Renal pelvis (tissue), 4 donors: Measurements from ENCODE around the gene CUL2. TPM values are rescaled to one million over a fixed set of nuclear protein-coding genes. Genes with fewer than 3 reads are reported as not detected.
"Not testable (repeated sequence)": the region's sequence is repeated elsewhere in the genome, so short reads cannot be mapped to it uniquely, and the experiment has no call there.

ENCODE experiments used
- DNase-seq: peaks from one replicate; pipeline ENCODE4 v3.0.0-alpha.2; 2013
- polyA plus RNA-seq, 3 donors: library from polyadenylated mRNA; unstranded; fragments of 120-200 nt; gene quantifications; one replicate each; pipeline ENCODE4 v1.2.1, GENCODE V29; 2013; ENCODE audit not compliant: insufficient read length in 3 of 3

The CUL2 gene
- polyA plus RNA-seq, 3 donors: 34.1 to 38.0 (median 37.9) TPM

DNA sequence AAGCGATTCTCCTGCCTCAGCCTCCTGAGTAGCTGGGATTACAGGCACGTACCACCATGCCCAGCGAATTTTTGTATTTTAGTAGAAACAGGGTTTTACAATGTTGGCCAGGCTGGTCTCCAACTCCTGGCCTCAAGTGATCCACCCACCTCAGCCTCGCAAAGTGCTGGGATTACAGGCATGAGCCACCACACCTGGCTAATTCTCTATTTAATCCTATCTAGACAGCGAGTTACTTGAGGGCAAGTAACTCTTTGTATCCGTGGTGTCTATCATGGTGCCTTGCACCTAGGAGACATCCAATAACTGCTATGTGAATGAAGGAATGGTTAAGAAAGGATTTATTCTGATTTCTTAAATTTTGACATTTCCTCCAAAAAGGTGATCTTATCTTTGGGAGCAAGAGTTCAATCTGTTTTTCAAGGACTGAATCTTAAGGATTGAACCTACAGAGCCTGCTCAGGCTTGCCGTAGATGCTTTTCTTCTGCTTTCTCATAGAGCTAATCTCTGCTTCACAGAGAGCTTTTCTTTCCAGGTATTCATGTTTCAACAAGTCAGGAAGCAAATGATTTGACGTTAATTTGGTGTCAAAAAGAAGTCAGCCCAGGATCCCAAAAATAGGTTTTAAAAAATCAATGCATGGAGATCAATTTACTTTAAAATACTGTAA is 101.6 kb downstream of the CUL2 start:
- no peak for DNase-seq

DNA sequence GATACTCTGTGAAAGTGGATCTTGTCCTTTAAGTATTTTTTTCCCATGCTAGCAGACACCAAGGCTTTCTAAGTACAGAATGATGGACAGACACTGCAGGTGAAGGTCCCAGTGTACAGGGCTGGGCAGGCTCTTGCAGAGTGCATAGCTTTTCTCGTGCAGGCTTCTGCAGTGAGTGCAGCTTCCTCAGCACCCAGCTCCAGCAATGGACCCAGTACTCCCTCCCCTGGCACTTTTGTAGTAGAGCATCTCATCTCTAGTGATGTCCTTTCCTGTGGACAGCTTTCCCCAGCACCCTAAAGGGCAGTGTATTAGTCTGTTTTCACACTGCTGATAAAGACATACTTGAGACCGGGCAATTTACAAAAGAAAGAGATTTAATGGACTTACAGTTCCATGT is 104.3 kb downstream of the CUL2 start:
- DNase-seq: no peak

DNA sequence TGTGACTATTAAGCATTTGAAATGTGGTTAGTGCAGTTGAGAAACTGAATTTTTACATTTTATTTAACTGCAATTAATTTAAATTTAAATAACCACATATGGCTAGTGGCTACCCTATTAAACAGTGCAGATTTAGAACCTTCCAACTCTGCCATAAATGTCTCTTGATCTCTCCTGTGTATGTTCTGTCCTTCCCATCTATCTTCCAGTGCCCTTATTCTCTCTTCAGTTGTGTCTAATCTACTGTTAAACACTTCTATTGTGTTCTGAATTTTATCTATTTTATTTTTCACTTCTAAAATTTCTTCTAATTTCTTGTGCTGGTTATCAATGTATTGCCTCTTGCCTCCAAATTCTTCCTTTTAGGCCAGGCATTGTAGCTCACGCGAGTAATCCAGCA is 105.0 kb downstream of the CUL2 start:
- no peak for DNase-seq

DNA sequence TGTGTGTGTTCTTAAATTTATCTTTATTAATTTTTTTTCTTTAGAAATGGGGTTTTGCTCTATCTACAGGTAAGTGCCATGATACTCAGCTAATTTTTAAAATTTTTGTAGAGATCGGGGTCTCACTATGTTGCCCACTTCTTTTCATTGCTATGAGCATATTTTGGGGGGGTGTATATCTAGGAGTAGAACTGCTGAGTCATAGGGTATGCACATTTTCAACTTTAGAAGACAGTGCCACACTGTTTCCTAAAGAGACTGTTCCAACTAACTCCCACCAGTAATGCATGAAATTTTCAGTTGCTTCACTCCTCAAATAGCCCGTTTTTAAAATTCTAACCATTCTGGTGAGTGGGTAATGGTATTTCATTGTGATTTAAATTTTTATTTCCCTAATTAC is 108.3 kb downstream of the CUL2 start:
- DNase-seq: no peak

DNA sequence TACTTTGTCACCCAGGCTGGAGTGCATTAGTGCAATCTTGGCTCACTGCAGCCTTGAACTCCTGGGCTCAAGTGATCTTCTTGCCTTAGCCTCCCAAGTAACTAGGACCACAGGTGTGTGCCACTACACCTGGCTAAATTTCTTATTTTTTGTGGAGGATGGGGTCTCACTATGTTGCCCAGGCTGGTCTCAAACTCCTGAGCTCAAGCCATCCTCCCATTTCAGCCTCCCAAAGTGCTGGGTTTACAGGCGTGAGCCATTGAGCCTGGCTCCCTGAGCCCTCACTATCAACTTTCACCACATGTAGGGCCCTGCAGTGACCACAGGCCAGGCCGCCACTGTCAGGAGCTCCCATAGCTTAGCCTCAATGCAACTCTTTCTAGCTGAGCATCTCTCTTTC is 110.2 kb downstream of the CUL2 start:
- no peak for DNase-seq

DNA sequence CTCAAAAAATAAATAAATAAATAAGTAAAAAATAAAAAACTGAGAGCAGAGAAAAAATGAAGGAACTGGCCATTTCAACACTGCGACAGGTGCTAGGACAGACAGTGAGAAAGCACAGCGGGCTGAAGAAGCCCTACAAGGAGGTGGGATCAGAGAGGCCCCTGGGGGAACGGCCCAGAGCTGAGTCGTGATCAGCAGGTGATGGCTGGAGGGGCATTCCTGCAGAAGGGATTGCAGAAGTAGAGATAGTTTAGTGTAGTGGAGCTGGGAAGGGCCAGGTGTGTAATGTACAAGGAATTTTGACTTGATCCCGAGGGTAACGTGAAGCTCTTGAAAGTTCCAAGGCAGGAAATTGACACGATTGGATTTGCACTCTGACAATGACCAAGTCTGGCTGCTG is 112.1 kb downstream of the CUL2 start:
- no peak for DNase-seq

DNA sequence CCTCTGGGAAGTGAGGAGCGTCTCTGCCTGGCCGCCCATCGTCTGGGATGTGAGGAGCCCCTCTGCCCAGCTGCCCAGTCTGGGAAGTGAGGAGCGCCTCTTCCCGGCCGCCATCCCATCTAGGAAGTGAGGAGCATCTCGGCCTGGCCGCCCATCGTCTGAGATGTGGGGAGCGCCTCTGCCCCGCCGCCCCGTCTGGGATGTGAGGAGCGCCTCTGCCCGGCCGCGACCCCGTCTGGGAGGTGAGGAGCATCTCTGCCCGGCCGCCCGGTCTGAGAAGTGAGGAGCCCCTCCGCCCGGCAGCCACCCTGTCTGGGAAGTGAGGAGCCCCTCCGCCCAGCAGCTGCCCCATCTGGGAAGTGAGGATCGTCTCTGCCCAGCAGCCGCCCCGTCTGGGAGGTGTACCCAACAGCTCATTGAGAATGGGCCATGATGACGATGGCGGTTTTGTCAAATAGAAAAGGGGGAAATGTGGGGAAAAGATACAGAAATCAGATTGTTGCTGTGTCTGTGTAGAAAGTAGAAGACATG is 113.7 kb downstream of the CUL2 start:
- not testable (repeated sequence) for DNase-seq

DNA sequence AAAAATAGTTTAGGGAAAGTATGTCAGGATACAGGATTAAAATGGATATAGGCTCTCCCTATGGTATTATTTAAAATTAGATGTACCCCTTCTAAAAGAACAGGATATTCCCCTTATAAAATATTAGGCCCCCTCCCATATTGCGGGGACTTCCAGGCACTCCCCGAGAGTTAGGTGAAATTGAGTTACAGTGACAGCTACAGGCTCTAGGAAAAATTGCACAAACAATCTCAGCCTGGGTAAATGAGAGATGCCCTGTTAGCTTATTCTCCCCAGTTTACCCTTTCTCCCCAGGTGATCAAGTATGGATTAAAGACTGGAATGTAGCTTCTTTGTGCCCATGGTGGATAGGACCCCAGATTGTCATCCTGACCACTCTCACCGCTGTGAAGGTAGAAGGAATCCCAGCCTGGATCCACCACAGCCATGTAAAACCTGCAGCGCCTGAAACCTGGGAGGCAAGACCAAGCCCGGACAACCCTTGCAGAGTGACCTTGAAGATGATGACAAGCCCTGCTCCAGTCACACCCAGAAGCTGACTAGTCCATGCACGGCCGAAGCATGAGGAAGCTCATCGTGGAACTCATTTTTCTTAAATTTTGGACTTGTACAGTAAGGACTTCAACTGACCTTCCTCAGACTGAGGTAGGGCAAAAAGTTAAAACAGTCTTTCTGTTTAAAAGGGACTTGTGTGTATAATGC is 115.6 kb downstream of the CUL2 start:
- DNase-seq: not testable (repeated sequence)

DNA sequence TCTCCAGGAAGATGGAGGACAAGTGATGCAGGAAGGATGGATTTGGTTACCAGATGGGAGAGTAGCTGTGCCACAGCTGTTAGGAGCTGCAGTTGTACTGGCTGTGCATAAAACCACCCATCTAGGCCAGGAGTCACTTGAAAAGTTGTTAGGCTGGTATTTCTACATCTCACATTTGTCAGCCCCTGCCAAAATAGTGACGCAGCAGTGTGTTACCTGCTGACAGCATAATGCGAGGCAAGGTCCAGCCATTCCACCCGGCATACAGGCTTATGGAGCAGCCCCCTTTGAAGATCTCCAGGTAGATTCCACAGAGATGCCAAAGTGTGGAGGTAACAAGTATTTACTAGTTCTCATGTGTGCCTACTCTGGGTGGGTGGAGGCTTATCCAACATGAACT is 116.4 kb downstream of the CUL2 start:
- DNase-seq: not testable (repeated sequence)

DNA sequence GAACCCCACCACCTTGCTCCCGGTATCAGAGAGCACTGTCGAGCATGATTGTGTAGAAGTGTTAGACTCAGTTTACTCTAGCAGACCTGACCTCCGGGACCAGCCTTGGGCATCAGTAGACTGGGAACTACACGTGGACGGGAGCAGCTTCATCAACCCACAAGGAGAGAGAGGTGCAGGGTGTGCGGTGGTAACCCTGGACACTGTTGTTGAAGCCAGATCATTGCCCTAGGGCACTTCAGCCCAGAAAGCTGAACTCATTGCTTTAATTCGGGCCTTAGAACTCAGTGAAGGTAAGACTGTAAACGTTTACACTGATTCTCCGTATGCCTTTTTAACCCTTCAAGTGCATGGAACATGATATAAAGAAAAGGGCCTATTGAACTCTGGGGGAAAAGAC is 117.0 kb downstream of the CUL2 start:
- not testable (repeated sequence) for DNase-seq

DNA sequence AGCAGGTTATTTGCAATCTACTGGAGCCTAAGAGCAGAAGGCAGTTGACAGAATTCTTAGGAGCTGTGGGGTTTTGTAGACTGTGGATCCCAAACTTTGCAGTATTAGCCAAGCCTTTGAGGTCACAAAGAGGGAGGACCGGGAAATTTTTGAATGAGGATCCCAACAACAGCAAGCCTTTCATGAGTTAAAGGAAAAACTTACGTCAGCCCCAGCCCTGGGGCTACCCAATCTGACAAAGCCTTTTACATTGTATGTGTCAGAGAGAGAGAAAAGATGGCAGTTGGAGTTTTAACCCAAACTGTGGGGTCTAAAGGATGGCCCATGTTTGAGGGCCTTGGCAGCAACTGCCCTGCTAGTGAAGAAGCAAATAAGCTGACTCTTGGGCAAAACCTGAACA is 117.5 kb downstream of the CUL2 start:
- DNase-seq: not testable (repeated sequence)

DNA sequence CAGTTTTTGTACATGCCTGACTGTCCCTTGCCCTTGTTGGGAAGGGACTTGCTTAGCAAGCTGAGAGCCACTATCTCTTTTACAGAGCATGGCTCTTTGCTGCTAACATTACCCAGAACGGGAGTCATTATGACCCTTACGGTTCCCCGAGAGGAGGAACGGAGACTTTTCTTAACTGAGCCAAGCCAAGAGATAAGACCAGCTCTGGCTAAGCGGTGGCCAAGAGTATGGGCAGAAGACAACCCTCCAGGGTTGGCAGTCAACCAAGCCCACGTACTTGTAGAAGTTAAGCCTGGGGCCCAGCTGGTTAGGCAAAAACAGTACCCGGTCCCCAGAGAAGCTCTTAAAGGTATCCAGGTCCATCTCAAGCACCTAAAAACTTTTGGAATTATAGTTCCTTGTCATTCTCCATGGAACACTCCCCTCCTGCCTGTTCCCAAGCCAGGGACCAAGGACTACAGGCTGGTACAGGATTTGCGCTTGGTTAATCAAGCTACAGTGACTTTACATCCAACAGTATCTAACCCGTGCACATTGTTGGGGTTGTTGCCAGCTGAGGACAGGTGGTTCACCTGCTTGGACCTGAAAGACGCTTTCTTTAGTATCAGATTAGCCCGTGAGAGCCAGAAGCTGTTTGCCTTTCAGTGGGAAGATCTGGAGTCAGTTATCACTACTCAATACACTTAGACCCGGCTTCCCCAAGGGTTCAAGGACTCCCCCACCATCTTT is 118.4 kb downstream of the CUL2 start:
- DNase-seq: not testable (repeated sequence)

DNA sequence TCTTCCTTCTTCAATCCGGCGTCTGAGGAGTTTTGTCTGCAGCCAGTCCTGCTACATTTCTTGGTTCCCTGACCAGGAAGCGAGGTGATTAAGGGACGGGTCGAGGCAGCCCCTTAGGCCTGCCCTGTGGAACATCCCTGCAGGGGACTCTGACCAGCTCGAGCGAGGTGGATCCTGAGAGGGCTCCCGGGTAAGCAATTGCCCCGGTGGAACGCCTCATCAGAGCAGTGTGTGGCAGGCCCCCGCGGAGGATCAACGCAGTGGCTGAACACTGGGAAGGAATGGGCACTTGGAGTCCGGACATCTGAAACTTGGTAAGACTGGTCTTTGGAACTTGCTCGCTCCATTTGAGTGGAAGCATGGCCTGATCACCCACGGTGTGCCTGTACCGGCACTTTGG is 121.0 kb downstream of the CUL2 start:
- DNase-seq: no peak

DNA sequence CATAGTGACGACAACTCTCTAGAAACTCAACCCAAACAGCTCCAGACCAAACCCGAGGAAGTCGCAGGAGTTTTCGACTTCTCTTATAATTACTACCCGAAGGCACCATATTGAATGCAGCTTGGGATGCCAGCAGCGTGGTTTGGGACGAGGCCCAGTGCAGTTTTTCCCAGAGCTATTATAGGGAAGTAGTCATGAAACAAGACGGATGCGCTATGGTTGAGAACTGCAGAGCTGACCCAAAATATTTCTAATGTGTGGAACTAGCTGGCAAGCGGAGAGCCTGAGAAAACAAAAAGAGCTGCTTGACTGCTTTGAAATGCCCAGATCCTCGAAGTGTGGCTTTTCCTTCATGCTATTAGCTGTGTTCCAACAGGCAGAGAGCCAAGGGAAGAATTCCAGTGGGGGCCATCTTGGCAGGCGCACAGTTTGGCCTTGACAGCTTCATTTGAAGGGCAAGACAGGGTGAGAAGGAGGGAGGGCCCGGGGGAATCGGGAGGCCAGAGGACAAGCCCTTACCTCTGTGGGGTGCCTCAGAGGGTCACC is 122.7 kb downstream of the CUL2 start:
- DNase-seq: peak; percentile 26

DNA sequence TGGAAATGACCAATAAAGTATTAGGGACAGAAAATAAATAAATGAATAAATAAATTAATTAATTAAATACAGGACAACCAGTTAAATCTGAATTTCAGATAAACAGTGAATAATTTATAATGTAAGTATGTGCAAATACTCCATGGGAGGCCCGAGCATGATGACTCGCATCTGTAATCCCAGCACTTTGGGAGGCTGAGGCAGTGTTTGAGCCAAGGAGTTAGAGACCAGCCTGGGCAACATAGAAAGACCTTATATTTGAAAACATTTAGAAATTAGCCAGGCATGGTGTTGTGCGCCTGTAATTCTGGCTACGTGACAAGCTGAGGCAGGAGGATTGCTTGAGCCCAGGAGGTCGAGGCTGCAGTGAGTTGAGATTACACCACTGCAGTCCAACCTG is 123.7 kb downstream of the CUL2 start:
- DNase-seq: no peak

DNA sequence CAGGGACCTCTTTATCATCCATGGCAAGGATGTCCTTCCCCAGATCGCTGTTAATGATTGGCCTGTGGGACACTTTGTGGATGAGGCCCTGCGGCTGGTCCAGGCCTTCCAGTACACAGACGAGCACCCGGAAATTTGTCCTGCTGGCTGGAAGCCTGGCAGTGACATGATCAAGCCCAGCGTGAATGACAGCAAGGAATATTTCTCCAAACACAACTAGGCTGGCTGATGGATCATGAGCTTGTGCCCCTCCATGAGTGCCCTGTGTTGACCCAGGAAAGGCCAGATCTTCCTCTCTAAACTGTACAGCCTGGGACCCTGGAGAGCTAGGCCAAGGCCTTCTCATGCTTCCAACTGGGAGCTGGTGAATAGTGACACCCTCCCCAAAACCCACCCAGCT is 124.1 kb downstream of the CUL2 start:
- no peak for DNase-seq

DNA sequence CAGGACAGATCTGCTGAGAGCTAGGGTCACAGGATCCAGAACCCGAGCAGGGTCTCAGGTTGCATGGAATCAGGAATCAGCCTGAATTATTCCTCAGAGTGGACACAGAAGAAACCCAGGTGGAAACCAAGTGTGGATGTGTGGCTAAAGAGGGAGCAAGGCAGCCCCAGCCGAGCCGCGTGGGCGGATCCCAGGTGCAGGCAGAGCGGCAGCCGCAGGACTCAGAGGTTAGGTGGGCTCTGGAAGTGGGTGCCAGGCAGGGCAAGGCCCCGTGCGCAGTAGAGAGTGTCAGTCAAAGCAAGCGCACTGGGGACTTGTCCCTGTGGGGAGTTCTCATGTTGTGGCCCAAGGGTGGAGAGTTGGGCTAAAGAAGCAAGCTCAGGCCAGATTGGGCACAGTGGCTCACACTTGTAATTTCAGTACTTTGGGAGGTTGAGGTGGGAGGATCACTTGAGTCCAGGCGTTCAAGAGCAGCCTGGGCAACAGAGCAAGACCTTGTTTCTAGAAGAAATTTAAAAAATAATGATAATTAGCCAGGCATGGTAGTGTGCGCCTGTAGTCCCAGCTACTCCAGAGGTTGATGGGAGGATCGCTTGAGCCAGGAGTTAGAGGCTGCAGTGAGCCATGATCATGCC is 125.9 kb downstream of the CUL2 start:
- DNase-seq: no peak

DNA sequence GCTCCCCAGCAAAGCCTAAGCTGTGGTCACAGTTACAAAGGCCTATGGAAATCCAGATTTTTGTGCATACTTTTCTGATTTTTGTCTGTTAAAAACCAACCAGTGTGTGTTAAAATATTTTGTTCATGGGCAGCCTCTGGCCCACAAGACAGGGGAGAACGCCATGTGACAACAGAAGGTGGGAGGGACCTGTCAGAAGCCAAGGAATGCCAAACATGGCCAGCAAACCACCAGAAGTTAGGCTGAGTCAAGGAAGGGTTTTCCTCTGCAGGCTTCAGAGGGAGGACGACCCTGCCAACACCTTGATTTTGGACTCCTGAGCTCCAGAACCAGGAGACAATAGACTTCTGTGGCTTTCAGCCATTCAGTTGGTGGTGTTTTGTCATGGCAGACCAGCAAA is 127.3 kb downstream of the CUL2 start:
- no peak for DNase-seq

DNA sequence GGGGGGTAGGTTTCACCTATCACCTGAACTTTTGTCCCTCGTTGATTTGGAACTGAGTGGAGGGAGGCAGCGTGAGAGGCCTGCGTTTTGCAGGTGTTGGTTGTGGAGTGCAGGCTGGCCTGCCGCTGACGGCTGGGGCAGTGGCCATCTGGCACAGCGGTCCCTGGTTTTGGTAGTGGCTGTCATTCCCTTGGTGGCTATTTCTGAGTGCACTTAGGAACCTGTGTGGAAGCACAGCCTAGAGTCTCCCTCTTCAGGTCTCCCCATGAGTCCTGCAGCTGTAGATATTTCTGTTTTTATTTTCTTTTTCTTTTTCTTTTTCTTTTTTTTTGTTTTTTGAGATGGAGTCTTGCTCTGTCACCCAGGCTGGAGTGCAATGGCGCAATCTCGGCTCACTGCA is 129.2 kb downstream of the CUL2 start:
- no peak for DNase-seq

DNA sequence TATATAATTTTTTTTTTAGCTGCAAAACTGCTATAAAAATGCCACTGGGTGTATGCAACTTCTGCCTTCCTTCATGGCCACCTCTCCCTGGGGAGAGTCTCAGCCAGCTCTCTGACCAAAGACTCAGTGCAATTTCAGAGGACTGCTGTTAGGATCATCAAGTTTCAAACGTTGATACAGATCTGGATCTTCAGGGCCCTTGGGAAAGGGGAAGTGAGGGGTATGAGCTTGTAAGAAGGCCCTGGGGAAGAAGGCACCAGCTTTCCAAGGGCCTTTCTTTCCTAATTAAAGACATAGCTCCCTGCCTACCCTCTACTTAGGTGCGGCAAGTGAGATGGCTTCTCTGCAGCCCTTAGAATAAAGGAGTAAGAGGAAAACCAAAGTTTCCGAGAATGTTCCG is 130.4 kb downstream of the CUL2 start:
- DNase-seq: no peak

DNA sequence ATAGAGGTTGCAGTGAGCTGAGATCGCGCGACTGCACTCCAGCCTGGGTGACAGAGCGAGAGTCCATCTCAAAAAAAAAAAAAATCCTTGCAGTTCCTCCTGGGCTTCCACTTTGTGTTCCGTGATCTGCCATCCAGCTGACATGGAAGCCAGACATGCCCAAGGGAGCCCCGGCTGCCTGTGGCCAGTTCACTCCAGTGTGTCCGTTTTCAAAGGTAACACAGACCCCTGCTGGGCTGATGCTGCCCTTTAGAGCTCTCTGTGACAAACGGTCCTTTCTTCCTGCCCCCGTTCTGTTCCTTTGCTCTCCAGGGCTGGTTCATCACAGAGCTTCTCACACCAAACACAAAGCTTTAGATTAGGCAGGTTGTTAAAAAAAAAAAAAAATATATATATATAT is 130.8 kb downstream of the CUL2 start:
- no peak for DNase-seq
